ENCODE data around the gene GPR137. TPM values are rescaled to one million over a fixed set of nuclear protein-coding genes. Genes with fewer than 3 reads are reported as not detected.
A peak's percentile ranks its signal among the peaks of the same experiment; 100 is the strongest.

GPR137 gene
- total RNA-seq, 3 donors from 2014 or later (not counting 1 experiment from before 2014, with no cell fraction given) = 29.1 to 61.3 (median 34.4) TPM

DNA sequence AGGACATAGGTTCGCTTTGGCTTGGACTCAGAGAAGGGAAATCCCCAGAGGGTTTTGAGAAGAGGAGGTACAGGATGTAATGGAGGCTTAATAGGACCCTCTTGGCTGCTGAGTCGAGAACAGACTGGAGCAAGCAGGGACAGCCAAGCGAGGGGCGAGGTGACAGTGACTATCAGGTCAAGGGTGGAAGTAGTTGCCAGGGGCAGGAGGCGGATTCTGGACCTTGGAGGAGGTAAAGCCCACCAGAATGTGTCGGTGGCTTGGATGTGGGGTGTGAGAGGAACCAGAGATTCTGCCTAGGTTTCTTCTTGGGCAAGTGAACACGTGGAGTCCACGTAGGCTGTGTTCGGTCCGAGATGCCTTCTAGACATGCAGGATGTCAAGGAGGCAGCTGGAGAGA, 27.3 kb downstream of the GPR137 start:
- no peaks in the 10 kb centered on the region for H3K36me3 Mint-ChIP-seq
- no peaks in the 10 kb centered on the region for H3K27me3 ChIP-seq (ENCODE audit: control insufficient read depth, insufficient read depth, low read length)
- peak overlapping the region; percentile 25 for H3K4me3 Mint-ChIP-seq
- H3K27ac ChIP-seq (ENCODE audit: low read length) = no peak overlapping the region
- H3K36me3 ChIP-seq (ENCODE audit: control insufficient read depth, insufficient read depth, low read length) = peaks cover 26% of the 10 kb centered on the region
- H3K27ac Mint-ChIP-seq = peak overlapping the region; percentile 56 to 60
- H3K9me3 Mint-ChIP-seq = no peaks in the 10 kb centered on the region
- intact Hi-C loops (cut with micrococcal nuclease) = no loop called here
- TF ChIP-seq, protein P1, sequence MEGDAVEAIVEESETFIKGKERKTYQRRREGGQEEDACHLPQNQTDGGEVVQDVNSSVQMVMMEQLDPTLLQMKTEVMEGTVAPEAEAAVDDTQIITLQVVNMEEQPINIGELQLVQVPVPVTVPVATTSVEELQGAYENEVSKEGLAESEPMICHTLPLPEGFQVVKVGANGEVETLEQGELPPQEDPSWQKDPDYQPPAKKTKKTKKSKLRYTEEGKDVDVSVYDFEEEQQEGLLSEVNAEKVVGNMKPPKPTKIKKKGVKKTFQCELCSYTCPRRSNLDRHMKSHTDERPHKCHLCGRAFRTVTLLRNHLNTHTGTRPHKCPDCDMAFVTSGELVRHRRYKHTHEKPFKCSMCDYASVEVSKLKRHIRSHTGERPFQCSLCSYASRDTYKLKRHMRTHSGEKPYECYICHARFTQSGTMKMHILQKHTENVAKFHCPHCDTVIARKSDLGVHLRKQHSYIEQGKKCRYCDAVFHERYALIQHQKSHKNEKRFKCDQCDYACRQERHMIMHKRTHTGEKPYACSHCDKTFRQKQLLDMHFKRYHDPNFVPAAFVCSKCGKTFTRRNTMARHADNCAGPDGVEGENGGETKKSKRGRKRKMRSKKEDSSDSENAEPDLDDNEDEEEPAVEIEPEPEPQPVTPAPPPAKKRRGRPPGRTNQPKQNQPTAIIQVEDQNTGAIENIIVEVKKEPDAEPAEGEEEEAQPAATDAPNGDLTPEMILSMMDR (IDR thresholded peaks at IDR 0.05) = no peak
- DNase-seq (no peak), ATAC-seq (no peak)
- no peak overlapping the region for H3K4me3 ChIP-seq (ENCODE audit: low read length)
- H3K4me1 Mint-ChIP-seq = peaks cover 26 to 27% of the 10 kb centered on the region in 2 donors
- H3K4me1 ChIP-seq (ENCODE audit: control insufficient read depth, insufficient read depth, low read length) = peaks cover 12% of the 10 kb centered on the region
- no peaks in the 10 kb centered on the region for H3K27me3 Mint-ChIP-seq (ENCODE audit: low read depth in 2 of 2)
- 96% methylated on average over 10 of the region's 10 CpGs for WGBS (ENCODE audit: insufficient coverage)
- H3K9me3 ChIP-seq (ENCODE audit: control insufficient read depth, insufficient read depth, low read length) = no peaks in the 10 kb centered on the region

DNA sequence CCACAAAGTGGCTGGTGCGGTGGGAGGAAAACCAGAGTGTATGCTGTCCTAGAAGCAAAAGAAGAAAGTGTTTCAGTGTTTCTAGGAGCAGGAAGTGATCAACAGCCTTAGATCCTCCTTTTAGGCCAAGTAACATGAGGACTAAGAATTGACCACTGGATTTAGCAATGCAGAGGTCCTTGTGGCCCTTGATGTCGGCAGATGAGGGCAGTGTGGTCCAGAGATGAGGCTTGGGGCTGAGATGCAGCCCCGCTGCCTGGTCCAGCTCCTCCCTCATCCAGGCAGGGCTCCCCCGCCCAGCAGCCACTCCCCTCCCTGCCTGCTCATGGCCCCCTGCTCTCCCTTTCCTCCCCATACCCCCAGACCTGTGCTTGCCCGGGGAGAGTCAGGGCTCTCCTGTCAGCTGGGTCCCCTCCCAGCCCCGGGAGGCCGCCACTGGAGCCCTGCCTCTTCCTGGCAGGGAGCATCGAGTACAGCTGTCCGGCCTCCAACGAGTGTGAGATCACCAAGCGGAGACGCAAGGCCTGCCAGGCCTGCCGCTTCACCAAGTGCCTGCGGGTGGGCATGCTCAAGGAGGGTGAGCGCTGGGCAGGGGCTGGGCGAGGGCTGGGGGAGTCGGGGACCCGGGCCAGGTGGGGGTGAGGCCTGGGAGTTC, 28.0 kb downstream of the GPR137 start:
- no peak for ATAC-seq
- intact Hi-C loops (cut with micrococcal nuclease) = no loop called here

DNA sequence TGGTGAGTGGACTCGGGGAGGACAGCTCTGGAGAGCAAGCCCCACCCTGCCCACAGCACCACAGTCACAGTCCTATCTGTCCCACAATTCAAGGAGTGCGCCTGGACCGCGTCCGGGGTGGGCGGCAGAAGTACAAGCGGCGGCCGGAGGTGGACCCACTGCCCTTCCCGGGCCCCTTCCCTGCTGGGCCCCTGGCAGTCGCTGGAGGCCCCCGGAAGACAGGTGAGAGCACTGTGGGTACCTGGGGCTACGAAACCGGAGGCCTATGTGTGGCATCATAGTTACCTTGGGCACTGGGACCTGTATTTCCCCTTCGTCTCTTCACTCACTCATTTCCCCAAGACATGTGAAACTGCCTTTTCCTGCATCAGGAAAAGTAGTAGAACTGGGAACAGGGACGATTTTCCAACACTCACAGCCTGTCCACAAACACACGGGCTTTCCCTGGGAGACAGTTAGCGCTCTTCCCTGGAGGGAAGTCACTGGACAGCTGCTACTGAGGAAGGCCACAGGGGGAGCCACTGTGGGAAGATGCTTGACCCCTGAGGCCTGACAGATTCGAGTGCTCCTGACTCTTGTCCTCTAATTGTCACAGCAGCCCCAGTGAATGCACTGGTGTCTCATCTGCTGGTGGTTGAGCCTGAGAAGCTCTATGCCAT, 28.6 kb downstream of the GPR137 start:
- H3K36me3 Mint-ChIP-seq = no peaks in the 10 kb centered on the region
- no peaks in the 10 kb centered on the region for H3K9me3 ChIP-seq (ENCODE audit: control insufficient read depth, insufficient read depth, low read length)
- no peak overlapping the region for H3K4me3 ChIP-seq (ENCODE audit: low read length)
- intact Hi-C loops (cut with micrococcal nuclease) = no loop called here
- TF ChIP-seq, protein P1 (IDR thresholded peaks at IDR 0.05) = no peak
- WGBS (ENCODE audit: insufficient coverage) = 94% methylated on average over 19 of the region's 19 CpGs
- H3K4me1 Mint-ChIP-seq = peaks cover 39 to 40% of the 10 kb centered on the region in 2 donors
- no peak overlapping the region for H3K27ac ChIP-seq (ENCODE audit: low read length)
- no peak overlapping the region for H3K4me3 Mint-ChIP-seq
- H3K36me3 ChIP-seq (ENCODE audit: control insufficient read depth, insufficient read depth, low read length) = peaks cover 26% of the 10 kb centered on the region
- no peaks in the 10 kb centered on the region for H3K27me3 ChIP-seq (ENCODE audit: control insufficient read depth, insufficient read depth, low read length)
- H3K27me3 Mint-ChIP-seq (ENCODE audit: low read depth in 2 of 2) = no peaks in the 10 kb centered on the region
- peaks cover 25% of the 10 kb centered on the region for H3K4me1 ChIP-seq (ENCODE audit: control insufficient read depth, insufficient read depth, low read length)
- DNase-seq (no peak), ATAC-seq (no peak)
- no peak overlapping the region for H3K27ac Mint-ChIP-seq
- H3K9me3 Mint-ChIP-seq = no peaks in the 10 kb centered on the region

More for the DNA sequence above, 28.0 kb downstream of the GPR137 start:
- Histone ChIP-seq H3K4me3 (ENCODE audit: low read length) (no peak overlapping the region), H3K4me1 (ENCODE audit: control insufficient read depth, insufficient read depth, low read length) (peaks cover 18% of the 10 kb centered on the region), H3K36me3 (ENCODE audit: control insufficient read depth, insufficient read depth, low read length) (peaks cover 26% of the 10 kb centered on the region), H3K27ac (ENCODE audit: low read length) (no peak overlapping the region), H3K27me3 (ENCODE audit: control insufficient read depth, insufficient read depth, low read length) (no peaks in the 10 kb centered on the region), H3K9me3 (ENCODE audit: control insufficient read depth, insufficient read depth, low read length) (no peaks in the 10 kb centered on the region)
- TF ChIP-seq, protein P1 (IDR thresholded peaks at IDR 0.05) = no peak
- Mint-ChIP-seq H3K9me3 (no peaks in the 10 kb centered on the region), H3K27ac (peak overlapping the region; percentile 56 to 60), H3K27me3 (ENCODE audit: low read depth in 2 of 2) (no peaks in the 10 kb centered on the region), H3K4me3 (no peak overlapping the region), H3K4me1 (peaks cover 33% of the 10 kb centered on the region in 2 donors), H3K36me3 (no peaks in the 10 kb centered on the region)
- WGBS (ENCODE audit: insufficient coverage) = 93% methylated on average over 16 of the region's 18 CpGs
- no peak for DNase-seq

All from natural killer cell (primary cell).